ENCODE measurements around the gene ANKRD11. TPM values are rescaled to one million over a fixed set of nuclear protein-coding genes. Genes with fewer than 3 reads are reported as not detected.
A peak's percentile ranks its signal among the peaks of the same experiment; 100 is the strongest.

ANKRD11 gene
- total RNA-seq, 2 experiments from 2014 or later = 144 to 145 TPM

GRCh38 chr16:89343501-89344457, 146.6 kb downstream of the ANKRD11 start:
- Mint-ChIP-seq H3K27me3 (no peaks in the 10 kb centered on the region), H3K9me3 (ENCODE audit: low read depth) (no peaks in the 10 kb centered on the region), H3K4me1 (peaks cover 83% of the 10 kb centered on the region), H3K36me3 (ENCODE audit: low read depth) (peaks cover 27% of the 10 kb centered on the region), H3K4me3 (no peak overlapping the region), H3K27ac (peak overlapping the region; percentile 19)
- CTCF ChIA-PET = interaction anchor here (0.6 to 1.2 kb wide), 3 partner anchors 18 to 48 kb away, joined by 3 to 6 read pairs (median 3); no protein-coding TSS in a partner anchor
- POLR2A ChIA-PET = interaction anchor here (0.6 kb wide), 1 partner anchor 103 kb away, joined by 4 read pairs; no protein-coding TSS in a partner anchor
- ATAC-seq = no peak
- DNase-seq = no peak
- intact Hi-C loops (cut with DNase I, micrococcal nuclease) = no loop called here

GRCh38 chr16:89341697-89342694, 148.4 kb downstream of the ANKRD11 start:
- H3K4me3 Mint-ChIP-seq = no peak overlapping the region
- DNase-seq (no peak), ATAC-seq (no peak)
- intact Hi-C loops (cut with DNase I, micrococcal nuclease) = no loop called here
- peak overlapping the region; percentile 42 for H3K27ac Mint-ChIP-seq
- H3K4me1 Mint-ChIP-seq = peaks cover 71% of the 10 kb centered on the region
- ChIA-PET POLR2A (interaction anchor here (0.6 kb wide), 1 partner anchor 69 kb away, joined by 5 read pairs; no protein-coding TSS in a partner anchor), CTCF (no interaction called here)
- H3K9me3 Mint-ChIP-seq (ENCODE audit: low read depth) = no peaks in the 10 kb centered on the region
- H3K36me3 Mint-ChIP-seq (ENCODE audit: low read depth) = peaks cover 27% of the 10 kb centered on the region
- no peaks in the 10 kb centered on the region for H3K27me3 Mint-ChIP-seq

- Mint-ChIP-seq H3K9me3 (ENCODE audit: low read depth) (no peaks in the 10 kb centered on the region), H3K27ac (peak overlapping the region; percentile 31), H3K4me1 (peaks cover 67% of the 10 kb centered on the region), H3K27me3 (no peaks in the 10 kb centered on the region), H3K36me3 (ENCODE audit: low read depth) (peaks cover 21% of the 10 kb centered on the region), H3K4me3 (no peak overlapping the region)
- no peak for DNase-seq
- POLR2A ChIA-PET = interaction anchor here (0.6 kb wide), 1 partner anchor 69 kb away, joined by 5 read pairs; no protein-coding TSS in a partner anchor
- intact Hi-C loops (cut with DNase I, micrococcal nuclease) = no loop called here
- CTCF ChIA-PET = interaction anchor here (0.6 kb wide), 1 partner anchor 753 kb away, joined by 3 read pairs; no protein-coding TSS in a partner anchor
- ATAC-seq = no peak
Measured at GRCh38 chr16:89341279-89341678, 149.1 kb downstream of the ANKRD11 start.

GRCh38 chr16:89338863-89339262, 151.5 kb downstream of the ANKRD11 start:
- ChIA-PET POLR2A (no interaction called here), CTCF (no interaction called here)
- intact Hi-C loops (cut with DNase I, micrococcal nuclease) = loop anchor here in 1 of 2 experiments (1.0 kb wide), 1 partner anchor 17 kb away; no protein-coding TSS in a partner anchor
- Mint-ChIP-seq H3K36me3 (ENCODE audit: low read depth) (peaks cover 12% of the 10 kb centered on the region), H3K27ac (peak overlapping the region; percentile 63), H3K4me1 (peaks cover 70% of the 10 kb centered on the region), H3K4me3 (no peak overlapping the region), H3K9me3 (ENCODE audit: low read depth) (no peaks in the 10 kb centered on the region), H3K27me3 (no peaks in the 10 kb centered on the region)
- DNase-seq = no peak
- ATAC-seq = no peak

- Mint-ChIP-seq H3K27me3 (no peaks in the 10 kb centered on the region), H3K4me1 (peaks cover 70% of the 10 kb centered on the region), H3K4me3 (no peak overlapping the region), H3K27ac (no peak overlapping the region), H3K9me3 (ENCODE audit: low read depth) (no peaks in the 10 kb centered on the region), H3K36me3 (ENCODE audit: low read depth) (peaks cover 9% of the 10 kb centered on the region)
- intact Hi-C loops (cut with DNase I, micrococcal nuclease) = loop anchor here in 1 of 2 experiments (1.0 kb wide), 1 partner anchor 18 kb away; no protein-coding TSS in a partner anchor
- no peak for DNase-seq
- POLR2A ChIA-PET = no interaction called here
- no peak for ATAC-seq
- CTCF ChIA-PET = interaction anchor here (0.9 to 1.0 kb wide), 2 partner anchors 29 to 117 kb away, joined by 3 read pairs; no protein-coding TSS in a partner anchor
Measured at GRCh38 chr16:89337965-89338364, 152.4 kb downstream of the ANKRD11 start.

- intact Hi-C loops (cut with DNase I, micrococcal nuclease) = no loop called here
- ChIA-PET CTCF (no interaction called here), POLR2A (interaction anchor here (0.5 to 0.9 kb wide), 2 partner anchors 21 to 138 kb away, joined by 3 read pairs; no protein-coding TSS in a partner anchor)
- ATAC-seq = no peak
- no peak for DNase-seq
- no peaks in the 10 kb centered on the region for H3K27me3 Mint-ChIP-seq
- H3K36me3 Mint-ChIP-seq (ENCODE audit: low read depth) = peaks cover 8% of the 10 kb centered on the region
- H3K4me3 Mint-ChIP-seq = no peak overlapping the region
- H3K4me1 Mint-ChIP-seq = peaks cover 75% of the 10 kb centered on the region
- peak overlapping the region; percentile 63 for H3K27ac Mint-ChIP-seq
- H3K9me3 Mint-ChIP-seq (ENCODE audit: low read depth) = no peaks in the 10 kb centered on the region
Measured at GRCh38 chr16:89335803-89336485, 154.4 kb downstream of the ANKRD11 start.

- ChIA-PET CTCF (interaction anchor here (0.6 to 1.4 kb wide), 2 partner anchors 44 to 109 kb away, joined by 3 to 4 read pairs; no protein-coding TSS in a partner anchor), POLR2A (interaction anchor here (0.5 to 0.9 kb wide), 2 partner anchors 22 to 139 kb away, joined by 3 read pairs; no protein-coding TSS in a partner anchor)
- no peaks in the 10 kb centered on the region for H3K27me3 Mint-ChIP-seq
- H3K27ac Mint-ChIP-seq = peak overlapping the region; percentile 79
- ATAC-seq (no peak), DNase-seq (no peak)
- intact Hi-C loops (cut with DNase I, micrococcal nuclease) = loop anchor here (5.0 kb wide), 3 partner anchors 72 to 172 kb away; partner anchors contain the start of gene SPG7 (in 1 of the 2)
- H3K9me3 Mint-ChIP-seq (ENCODE audit: low read depth) = no peaks in the 10 kb centered on the region
- peaks cover 8% of the 10 kb centered on the region for H3K36me3 Mint-ChIP-seq (ENCODE audit: low read depth)
- H3K4me3 Mint-ChIP-seq = no peak overlapping the region
- peaks cover 75% of the 10 kb centered on the region for H3K4me1 Mint-ChIP-seq
Measured at GRCh38 chr16:89334988-89335802, 155.2 kb downstream of the ANKRD11 start.

GRCh38 chr16:89334461-89334860, 155.9 kb downstream of the ANKRD11 start:
- H3K9me3 Mint-ChIP-seq (ENCODE audit: low read depth) = no peaks in the 10 kb centered on the region
- ATAC-seq (no peak), DNase-seq (no peak)
- ChIA-PET CTCF (interaction anchor here (0.7 to 1.5 kb wide), 6 partner anchors 10 to 368 kb away, joined by 3 to 4 read pairs (median 3); no protein-coding TSS in a partner anchor), POLR2A (interaction anchor here (0.6 kb wide), 1 partner anchor 53 kb away, joined by 3 read pairs; no protein-coding TSS in a partner anchor)
- no peaks in the 10 kb centered on the region for H3K27me3 Mint-ChIP-seq
- H3K4me1 Mint-ChIP-seq = peaks cover 74% of the 10 kb centered on the region
- intact Hi-C loops (cut with DNase I, micrococcal nuclease) = loop anchor here (5.0 kb wide), 3 partner anchors 73 to 173 kb away; partner anchors contain the start of gene SPG7 (in 1 of the 2)
- peak overlapping the region; percentile 79 for H3K27ac Mint-ChIP-seq
- H3K36me3 Mint-ChIP-seq (ENCODE audit: low read depth) = peaks cover 5% of the 10 kb centered on the region
- H3K4me3 Mint-ChIP-seq = no peak overlapping the region

- ChIA-PET POLR2A (interaction anchor here (0.6 kb wide), 1 partner anchor 54 kb away, joined by 3 read pairs; no protein-coding TSS in a partner anchor), CTCF (interaction anchor here (0.7 to 1.5 kb wide), 7 partner anchors 11 to 368 kb away, joined by 3 to 4 read pairs (median 3); no protein-coding TSS in a partner anchor)
- Mint-ChIP-seq H3K4me1 (peaks cover 76% of the 10 kb centered on the region), H3K27ac (peak overlapping the region; percentile 79), H3K36me3 (ENCODE audit: low read depth) (peaks cover 7% of the 10 kb centered on the region), H3K27me3 (no peaks in the 10 kb centered on the region), H3K4me3 (no peak overlapping the region), H3K9me3 (ENCODE audit: low read depth) (no peaks in the 10 kb centered on the region)
- DNase-seq (no peak), ATAC-seq (peak; percentile 21)
- intact Hi-C loops (cut with DNase I, micrococcal nuclease) = loop anchor here (5.0 kb wide), 3 partner anchors 73 to 173 kb away; partner anchors contain the start of gene SPG7 (in 1 of the 2)
Measured at GRCh38 chr16:89334050-89334449, 156.3 kb downstream of the ANKRD11 start.

All from activated CD4-positive, alpha-beta T cell treated with anti-CD3 and anti-CD28 coated beads for 36 hours (primary cell).